ENCODE measurements around the gene ANKMY1.

Gene ANKMY1

GRCh38 chr2:240594511-240595380, 37.0 kb upstream of the ANKMY1 start:
- DNase-seq = no peak

DNA sequence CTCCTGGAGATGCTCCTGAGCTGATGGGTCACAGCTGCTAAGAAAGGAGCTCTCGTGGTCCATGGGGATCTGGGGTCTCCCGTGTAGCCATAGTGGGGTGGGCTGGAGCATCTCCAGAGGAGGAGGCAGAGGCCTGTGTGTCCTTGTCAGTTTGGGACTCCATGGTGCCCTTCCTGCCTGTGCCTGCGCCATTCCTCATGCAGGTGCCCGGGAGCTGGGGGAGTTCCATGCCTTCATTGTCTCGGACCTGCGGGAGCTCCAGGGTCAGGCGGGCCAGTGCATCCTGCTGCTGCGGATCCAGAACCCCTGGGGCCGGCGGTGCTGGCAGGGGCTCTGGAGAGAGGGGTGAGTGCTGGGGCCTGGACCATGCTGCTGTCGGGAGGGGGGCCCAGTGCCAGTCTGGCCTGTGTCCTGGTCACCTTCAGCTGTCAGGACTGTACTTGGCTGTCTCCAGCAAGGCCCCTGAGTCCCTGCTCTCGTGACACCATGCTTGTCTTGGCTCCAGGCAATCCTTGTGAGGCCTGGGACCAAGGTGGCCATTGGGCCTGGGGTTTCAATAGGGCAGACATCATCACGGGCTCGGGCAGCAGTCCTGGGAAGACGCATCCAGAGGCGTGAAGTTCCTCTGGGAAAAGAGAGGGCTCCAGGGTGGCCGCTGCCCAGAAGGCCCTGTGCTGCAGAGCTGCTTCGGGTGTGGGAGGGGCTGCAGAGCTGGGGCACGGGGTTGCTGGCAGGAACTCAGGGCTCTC, 36.1 kb upstream of the ANKMY1 start:
- DNase-seq = no peak

DNA sequence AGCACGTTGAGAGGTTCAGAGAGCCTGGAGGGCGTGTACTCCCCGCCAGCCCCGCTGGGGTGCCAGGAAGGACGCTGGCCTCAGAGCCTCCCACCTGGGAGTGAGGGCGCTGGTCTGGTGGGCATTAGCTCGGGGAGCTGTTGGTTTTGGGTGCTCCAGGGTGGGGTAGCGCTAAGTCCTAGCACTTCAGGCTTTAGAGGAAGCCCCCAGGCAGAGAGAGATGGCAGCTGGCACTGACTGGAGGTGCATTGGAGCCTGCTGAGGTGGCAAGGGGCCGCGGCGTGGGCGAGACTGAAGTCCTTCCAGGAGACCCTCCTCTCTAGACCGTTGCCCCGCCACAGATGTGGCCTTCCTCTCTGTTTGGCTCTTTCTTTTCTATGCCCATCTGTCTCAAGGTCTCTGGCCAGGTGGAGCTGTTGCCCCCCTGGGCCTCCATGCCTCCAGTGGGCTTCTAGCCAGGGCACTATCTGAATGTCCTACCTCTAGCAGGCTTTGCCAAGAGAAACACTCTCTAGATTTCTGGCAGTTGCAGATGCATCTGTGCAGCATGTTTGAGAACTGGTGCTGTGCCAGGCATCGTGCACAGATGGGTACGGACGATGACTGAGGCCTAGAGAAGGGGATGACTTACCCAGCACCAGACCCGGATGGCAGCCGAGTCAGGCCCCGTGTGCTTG, 35.4 kb upstream of the ANKMY1 start:
- no peak for DNase-seq

DNA sequence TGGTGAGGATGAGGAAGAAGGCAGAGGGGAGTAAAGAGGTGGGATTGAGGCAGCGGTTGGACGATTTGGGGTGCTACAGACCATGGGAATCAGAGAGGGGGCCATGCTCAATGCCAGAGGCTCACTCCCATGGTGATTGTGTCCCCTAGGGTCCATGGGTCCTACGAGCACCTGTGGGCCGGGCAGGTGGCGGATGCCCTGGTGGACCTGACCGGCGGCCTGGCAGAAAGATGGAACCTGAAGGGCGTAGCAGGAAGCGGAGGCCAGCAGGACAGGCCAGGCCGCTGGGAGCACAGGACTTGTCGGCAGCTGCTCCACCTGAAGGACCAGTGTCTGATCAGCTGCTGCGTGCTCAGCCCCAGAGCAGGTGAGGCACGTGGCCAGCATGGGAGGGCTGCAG, 34.0 kb upstream of the ANKMY1 start:
- no peak for DNase-seq

GRCh38 chr2:240591226-240591625, 33.4 kb upstream of the ANKMY1 start:
- DNase-seq = no peak

DNA sequence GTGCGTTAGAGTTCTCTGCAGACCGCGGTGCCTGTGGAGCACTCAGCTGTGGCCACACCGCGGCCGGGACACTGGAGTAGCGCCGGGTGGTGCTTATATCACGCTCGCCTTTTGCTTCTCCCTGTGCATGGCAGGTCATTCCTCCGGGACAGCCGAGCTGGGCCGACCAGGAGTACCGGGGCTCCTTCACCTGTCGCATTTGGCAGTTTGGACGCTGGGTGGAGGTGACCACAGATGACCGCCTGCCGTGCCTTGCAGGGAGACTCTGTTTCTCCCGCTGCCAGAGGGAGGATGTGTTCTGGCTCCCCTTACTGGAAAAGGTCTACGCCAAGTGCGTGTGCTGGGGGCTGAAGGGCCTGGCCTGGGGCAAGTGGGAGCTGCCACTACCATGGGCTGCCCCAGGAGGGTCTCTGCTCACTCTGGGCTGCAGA, 32.9 kb upstream of the ANKMY1 start:
- no peak for DNase-seq

DNA sequence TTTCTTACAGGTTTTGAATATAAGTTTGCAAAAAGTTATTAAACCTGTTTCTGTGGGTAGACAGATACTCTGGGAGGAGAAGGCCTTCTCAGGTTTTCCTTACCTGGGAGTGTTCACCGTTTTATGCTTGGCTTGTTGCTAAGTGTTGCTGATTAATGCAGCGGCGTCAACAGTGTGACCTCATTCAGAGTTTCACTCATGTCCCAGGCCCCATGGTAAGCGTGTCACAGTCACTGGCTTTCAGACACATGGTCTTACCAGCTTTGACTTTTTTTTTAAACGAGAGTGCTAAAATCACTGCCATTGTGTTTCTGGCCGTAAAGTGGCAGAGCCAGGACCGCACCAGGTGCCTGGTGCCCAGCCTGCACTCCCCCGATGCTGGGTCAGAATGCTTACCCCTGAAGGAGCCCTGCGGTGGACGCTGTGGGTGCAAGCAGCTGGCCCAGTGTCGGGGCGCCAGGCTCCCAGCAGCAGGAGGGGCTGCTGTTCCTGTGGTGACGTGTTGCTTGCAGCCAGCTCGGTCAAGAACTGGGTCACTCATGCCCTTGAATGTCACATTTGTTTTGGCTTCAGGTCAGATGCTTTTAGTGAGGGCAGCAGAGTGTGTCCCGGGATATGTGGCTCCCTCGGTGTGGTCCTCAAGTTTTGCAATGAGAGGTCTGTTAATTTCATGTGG, 32.2 kb upstream of the ANKMY1 start:
- no peak for DNase-seq

DNA sequence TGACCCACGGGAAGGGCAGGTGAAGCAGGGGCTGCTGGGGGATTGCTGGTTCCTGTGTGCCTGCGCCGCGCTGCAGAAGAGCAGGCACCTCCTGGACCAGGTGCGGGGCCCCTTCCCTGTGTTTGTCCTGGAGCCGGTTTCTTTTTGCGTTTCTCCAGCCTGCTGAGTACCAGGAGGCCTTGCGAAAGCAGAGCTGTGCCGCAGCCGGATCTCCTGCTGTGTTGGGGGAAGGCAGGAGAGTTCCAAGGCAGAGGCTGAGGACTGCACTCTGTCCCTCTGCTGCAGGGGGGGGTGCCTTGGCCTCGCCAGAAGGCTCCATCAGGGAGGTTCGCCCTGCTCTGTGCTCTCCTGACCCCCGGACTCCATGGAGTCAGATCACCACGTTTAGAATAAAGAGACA, 31.6 kb upstream of the ANKMY1 start:
- DNase-seq = no peak

- DNase-seq = no peak
Measured at GRCh38 chr2:240588669-240589068, 30.9 kb upstream of the ANKMY1 start.

- no peak for DNase-seq
Measured at GRCh38 chr2:240588006-240588655, 30.3 kb upstream of the ANKMY1 start.

DNA sequence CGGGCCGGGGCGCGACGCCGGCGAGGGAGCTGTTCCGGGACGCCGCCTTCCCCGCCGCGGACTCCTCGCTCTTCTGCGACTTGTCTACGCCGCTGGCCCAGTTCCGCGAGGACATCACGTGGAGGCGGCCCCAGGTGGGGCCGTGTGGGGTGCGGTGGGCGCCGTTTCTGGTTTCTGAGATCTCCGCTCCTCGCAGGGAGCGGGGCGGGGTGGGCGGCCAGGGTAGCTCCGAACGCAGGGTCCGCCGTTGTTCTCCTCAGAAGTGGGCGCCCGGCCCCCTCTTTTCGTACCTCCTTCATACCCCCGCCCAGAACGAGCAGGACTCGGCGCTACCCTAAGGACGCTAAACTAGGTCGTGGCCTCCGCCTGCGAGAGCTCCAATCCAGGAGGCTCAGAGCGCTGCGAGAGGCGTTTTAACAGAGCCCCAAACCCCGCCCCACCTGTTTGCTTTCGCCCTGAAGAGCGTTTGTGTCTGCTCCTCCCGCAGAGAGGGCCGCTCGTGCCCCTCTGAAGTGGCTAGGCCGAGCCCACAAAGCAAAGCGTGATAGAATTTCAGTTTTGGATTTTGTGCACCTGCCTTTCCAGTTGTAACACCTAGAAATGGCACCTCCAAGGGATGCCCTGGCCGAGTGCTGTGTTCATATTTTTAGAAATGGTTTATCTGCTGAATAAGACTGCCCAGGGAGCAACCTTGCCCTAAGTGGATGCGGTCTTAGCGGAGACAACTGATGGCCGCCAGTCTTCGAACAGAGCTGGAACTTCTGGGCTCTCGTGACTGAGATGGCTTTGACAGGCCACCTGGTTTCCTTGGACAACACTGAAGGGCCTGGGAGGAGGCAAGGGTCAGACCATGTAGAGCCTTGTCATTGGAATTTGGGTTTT, 29.4 kb upstream of the ANKMY1 start:
- peak; percentile 33 for DNase-seq

DNA sequence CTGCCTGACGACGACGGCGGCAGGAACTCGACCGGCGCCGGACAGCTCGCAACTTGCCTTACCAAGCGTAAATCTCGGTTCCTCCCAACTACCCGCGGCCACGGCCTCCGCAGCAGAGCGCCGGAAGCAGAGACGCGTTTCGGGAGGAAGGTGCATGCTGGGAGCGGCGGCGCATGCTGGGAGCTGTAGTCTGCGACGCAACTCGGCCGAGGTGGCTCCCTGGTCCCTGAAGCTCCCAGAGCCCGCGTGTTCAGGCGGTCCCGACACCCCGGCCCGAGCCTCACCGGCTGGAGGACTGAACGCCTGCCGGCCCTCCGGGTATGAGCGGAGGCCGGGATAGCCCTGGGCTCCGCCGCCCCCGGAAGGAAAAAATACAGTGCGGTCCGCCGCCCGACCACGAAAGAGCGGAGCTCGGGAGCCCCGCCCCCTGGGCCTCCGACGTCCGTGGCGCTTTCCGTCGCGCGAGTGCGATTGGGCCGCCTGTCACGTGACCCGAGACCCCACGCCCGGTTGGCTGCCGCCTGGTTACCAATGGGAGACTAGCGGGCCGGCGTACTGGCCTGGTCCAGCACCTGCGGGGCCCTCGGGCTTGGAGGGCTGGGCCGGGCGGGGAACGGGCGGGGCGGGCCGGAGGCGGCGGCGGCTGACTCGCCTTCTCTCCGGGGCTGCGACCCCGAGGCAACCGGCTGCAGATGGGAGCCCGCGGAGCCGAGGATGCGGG, 28.6 kb upstream of the ANKMY1 start, which contains the start of gene CAPN10:
Gene CAPN10 (plus strand): TSS at position 537 of the 721 bp plus-strand sequence. CDS start 178 bp downstream, at position 715.
- DNase-seq = peak; percentile 99

DNA sequence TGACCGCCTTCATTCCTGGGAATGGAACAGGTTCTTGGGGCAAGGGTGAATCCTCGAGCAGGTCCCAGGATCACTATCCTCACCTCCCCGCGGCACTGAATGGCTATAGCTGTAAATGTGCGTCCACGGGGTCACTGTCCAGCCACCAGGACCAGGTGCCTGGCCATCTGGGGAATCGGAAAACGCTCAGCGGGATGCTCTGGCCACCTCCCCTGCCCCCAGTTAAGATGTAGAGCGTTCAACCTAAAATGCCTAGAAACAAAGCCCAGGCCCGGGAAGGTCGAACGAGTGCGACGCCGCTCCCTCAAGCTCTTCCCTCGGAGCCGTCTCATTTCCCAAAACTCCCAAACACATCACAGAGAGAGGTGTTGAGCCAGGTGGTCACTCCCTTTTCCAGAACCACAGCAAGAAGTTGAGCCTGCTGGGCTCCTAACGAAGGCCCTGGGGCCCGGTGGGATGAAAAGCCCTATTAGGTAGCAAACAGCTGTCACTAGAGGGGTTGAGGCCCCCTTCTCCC, 28.0 kb upstream of the ANKMY1 start:
- no peak for DNase-seq

DNA sequence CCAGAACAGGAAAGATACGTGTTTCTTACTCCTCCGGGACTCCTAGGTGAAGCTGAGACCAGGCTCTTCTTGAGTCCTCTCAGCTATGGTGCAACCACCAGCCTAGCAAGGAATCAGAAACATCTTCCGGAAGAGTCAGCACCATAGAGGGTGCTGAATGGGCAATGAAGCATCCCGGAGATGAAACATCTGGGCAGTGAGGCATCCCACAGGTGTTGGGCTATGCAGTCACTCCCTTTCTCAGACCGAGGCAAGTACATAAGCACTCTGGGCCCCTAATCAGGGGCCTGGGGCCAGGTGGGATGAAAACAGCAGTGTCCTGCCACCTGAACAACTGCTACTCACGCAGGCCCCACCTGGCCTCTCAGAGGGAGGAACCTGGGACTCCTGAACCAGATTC, 27.3 kb upstream of the ANKMY1 start:
- DNase-seq = no peak

DNA sequence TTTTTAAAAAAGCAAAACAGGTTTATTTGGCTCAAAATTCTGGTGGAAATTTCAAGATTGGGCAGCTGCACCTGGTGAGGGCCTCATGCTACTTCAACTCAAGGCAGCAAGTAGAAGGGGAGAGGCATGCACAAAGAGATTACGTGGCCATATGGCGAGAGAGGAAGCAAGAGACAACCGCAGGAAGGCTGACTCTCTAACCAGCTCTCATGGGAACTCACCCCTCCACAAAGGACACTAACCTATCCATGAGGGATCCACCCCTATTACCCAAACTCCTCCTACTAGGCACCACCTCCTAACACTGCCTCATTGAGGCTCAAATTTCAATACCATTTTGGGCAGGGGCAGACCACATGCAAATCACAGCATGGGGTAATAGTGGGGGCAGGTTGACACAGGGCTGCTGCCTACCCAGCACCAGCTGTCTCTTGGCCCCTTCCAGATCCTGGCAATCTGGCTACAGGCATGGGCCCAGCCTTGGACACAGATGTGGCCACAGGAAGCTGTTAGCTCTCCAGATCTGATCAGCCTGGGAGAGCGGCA, 26.8 kb upstream of the ANKMY1 start:
- DNase-seq = peak; percentile 76

GRCh38 chr2:240583774-240584173, 26.0 kb upstream of the ANKMY1 start:
- DNase-seq = no peak

GRCh38 chr2:240582781-240583180, 25.0 kb upstream of the ANKMY1 start:
- no peak for DNase-seq

DNA sequence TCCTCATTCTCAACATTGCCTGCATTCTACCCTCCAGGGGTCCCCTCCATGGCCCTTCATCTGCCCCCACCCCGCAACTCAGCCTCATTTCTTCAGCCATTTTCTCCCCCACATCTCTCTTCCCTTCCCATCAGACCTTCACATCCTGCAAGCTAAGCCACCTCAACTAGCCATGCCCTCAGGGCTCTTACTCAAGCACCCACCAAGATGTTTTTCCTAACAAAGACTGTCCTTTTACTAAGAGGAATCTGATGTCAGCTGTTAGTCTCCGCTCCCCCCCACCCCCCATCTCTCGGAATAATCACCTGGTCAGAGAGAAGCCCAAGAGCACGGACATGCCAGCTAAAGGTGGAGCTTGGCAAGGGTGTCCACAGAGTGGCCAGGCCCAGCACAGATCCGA, 24.0 kb upstream of the ANKMY1 start:
- DNase-seq = no peak

DNA sequence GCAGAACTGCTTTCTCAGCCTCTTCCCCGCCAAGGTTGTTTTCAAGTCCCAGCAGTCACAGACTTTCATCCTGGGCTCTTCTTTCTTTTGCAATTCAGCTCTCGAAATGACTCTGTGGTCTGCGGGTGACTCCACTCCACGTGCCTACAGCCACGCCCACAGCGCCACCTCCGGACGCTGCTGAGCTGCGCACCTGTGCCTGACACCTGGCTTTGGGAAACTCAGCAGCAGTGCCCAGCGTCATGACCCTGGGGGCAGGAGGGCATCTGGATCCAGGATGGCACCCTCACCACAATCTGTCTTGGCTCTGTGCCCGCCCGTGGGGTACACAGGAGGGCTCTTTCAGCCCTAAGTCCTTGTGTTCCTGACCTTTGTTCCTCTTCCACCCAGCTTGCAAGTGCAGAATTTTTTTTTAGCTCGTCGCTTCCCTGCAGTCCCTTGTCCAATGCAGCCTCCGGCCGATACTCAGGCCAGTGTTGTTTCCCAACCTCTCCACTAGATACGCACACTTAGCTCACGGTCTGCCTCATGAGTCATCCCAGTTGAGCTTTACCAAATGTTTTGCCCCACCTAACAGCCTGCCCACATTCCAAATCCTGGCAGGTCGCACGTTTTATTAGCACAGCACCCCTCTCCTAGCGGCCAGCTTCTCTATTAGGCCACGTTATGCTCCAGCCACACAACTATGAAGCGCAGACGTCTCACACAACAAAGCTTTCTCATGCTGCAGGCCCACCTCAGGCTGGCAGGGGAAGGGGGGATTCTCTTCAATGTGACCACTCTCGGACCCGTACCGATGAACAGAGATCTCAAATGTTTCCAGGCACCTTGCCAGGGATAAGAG, 22.2 kb upstream of the ANKMY1 start:
- peak; percentile 81 for DNase-seq

Data from suppressor macrophage treated with lipopolysaccharide for 4 hours (primary cell).